NCI-H1092 (cell line): ENCODE measurements around the gene PRSS53.
"Not testable (repeated sequence)": the region's sequence is repeated elsewhere in the genome, so short reads cannot be mapped to it uniquely, and the experiment has no call there.

ENCODE experiments used
- DNase-seq: peaks from one replicate; lab custom pipeline; 2025; lab: John Stamatoyannopoulos, UW

The PRSS53 gene

GRCh38 chr16:31088459-31089183 is at the start of gene PRSS53:
TSS of gene PRSS53 (minus strand) at chr16:31088943. CDS start at chr16:31088809, 134 bp downstream.
- no peak for DNase-seq

DNA sequence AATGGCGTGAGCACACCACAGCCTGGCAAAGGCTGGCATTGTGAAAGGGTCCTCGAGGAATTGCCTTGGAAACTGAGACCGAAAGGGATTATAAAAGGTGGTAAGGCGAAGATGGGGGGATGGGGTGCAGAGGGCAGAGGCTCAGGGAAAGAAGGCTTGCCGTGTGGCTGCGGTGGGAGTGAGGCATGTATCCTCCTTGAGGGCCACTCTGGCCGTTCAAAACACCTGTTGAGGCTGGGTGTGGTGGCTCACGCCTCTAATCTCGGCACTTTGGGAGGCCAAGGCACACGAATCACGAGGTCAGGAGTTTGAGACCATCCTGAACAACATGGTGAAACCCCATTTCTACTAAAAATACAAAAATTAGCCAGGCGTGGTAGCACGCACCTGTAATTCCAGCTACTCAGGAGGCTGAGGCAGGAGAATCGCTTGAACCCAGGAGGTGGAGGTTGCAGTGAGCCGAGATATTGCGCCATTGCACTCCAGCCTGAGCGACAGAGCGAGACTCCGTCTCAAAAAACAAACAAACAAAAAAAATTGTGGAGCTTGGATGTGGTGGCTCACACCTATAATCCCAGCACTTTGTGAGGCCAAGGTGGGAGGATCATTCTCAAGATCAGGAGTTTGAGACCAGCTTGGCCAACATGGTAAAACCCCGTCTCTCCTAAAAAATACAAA is 48.2 kb upstream of the PRSS53 start:
- DNase-seq: not testable (repeated sequence)

DNA sequence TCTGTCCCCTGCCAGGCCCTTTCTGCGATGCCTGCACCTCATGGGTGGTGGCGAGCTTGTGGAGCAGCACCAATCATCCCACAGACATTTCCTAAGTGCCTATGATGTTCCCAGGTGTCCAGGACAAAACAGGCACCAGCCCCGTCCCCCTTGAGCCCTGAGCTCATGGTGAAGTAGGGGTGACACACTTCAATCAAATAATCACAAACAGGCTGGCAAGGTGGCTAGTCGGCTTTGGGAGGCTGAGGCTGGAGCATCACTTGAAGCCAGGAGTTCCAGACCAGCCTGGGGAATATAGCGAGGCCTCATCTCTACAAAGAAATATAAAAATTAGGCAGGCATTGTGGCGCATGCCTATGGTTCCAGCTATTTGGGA is 47.5 kb upstream of the PRSS53 start:
- no peak for DNase-seq

DNA sequence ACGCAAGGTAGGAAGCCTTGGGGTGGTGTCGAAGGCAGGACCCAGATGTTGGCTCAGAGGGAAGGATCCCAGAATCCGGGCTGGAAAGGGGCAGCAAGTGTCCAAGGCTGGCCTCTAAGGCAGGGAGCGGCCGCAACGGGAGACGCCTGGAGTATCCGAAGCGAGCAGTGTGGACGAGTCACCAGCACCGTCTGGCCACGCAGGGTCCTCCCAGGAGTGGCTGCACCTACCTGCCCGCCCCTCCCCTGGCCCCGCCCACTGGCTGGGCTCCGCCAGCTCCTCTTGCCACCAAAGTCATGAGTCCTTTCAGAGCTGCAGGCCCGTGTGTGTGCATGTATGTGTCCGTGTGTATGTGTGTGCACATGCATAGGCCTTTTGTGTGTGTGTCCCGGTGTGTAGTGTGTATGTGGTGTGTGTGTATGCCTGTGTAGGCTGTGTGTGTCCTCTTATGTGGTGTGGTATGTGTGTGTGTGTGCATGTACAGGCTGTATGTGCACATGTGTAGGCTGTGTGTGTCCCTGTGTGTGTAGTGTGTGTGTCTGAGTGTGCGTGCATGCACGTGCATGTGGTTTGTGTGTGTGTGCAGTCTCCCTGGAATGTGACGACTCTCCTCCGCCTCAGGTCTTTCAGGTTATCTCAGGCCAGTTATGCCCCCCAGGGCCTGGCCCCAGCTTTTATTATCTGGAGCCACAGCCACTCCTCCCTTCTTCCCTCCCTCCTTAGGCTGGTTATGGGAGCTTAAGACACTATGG is 47.0 kb upstream of the PRSS53 start, which contains the start of gene PRSS8:
PRSS8 (minus strand) TSS at position 193 of the 752 bp plus-strand sequence. CDS start 229 bp downstream, outside the sequence.
- DNase-seq: no peak

DNA sequence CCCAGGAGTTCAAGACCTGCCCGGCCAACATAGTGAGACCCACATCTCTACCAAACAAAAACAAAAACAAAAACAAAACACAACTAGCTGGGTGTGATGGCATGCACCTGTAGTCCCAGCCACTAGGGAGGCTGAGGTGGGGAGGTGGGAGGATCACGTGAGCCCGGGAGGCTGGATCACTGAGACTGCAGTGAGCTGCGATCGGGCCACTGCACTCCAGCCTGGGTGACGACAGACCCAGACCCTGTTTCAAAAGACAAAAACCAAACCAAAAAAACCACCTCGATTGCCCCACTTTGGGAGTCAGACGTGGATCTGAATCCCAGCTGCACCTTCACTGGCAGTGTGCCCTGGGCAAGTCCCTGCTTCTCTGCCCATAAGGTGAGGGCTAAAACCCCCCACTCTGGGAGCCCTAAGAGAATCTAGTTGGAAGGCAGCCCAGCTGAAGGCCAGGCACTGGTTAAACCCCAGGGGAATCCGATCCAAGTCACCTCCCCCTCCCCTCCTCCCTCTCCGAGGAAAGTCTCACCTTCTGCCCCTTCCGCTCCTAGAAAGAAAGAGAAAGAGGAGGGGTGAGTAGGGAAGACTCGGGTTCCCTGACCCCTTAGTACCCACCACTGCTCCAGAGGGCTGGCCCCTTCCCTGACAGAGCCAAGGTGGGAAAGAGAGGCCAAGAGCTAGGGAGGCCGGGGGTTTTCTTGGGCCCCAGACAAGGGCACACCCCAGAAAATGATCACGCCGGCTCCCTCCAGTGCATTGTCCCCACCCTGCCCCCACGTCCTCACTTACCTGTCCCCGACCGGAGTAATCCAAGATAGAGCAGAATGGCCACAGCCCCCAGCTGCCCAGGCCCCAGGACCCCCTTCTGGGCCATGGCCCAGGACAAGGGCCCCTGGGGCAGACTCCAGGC is 46.1 kb upstream of the PRSS53 start:
- DNase-seq: peak; percentile 39

DNA sequence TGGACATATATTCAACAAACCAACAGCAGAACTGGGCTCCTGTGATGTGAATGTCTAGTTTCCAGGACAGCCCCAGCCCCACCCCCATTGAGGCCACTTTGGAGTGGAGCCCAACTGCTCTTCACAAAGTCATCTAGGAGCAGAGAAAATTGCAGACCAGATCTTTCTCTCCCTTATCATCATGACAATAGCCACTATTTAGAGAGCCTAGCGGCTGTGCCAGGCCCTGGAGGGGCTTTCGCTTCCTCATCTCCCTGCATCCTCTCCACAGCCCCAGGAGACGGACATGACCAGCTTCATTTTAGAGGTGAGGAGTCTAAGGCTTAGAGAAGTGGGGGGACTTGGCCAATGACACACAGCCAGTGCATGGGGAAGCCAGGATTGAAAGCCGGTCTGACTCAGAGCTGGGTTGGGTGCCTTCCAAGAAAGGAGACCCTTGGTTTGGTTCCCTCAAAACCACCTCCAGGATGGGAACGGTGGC is 45.4 kb upstream of the PRSS53 start:
- DNase-seq: no peak

GRCh38 chr16:31133046-31133501 is 44.3 kb upstream of the PRSS53 start:
- DNase-seq: no peak

GRCh38 chr16:31132303-31132979 is 43.7 kb upstream of the PRSS53 start:
- no peak for DNase-seq

DNA sequence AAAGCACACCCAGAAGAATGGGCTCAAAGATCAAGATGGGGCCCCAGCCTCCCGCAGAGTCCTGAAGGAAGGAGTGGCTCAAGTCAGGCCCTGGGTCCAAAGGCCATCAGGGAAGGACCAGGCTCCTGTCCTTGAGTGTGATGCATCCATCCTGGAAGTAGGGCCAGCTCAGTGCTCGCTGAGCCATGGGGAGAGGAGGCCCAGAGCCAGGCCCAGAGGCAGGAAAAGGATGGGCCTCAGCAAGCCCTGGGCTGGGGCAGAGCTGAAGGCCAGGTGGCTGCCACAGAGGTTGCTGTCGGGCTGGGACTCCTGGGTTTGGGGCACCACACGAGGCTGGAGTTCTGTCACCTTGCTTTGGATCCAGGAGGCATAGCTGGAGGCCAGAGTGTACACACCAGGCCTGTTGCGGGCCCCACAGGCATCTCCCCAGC is 43.1 kb upstream of the PRSS53 start:
- no peak for DNase-seq

- DNase-seq: no peak
These were observed 42.7 kb upstream of the PRSS53 start for GRCh38 chr16:31131416-31131815.

DNA sequence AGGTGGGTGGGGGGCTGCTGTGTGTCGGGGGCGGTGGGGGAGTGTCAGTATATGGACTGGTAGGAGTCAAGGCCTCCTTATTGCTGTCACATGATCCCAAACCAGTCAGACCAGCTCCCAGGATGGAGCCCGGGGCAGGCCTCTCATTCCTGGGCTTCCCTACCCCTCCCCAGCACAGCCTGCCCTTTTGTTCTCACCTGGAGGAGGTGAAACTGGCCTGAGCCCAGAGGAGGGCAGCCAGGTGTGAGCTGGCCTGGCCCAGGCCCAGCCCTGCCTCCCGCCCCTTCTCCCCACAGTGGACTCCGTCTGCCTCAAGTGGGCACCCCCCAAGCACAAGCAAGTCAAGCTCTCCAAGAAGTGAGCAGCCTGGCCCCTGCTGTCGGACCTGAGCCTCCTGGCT is 42.2 kb upstream of the PRSS53 start:
- DNase-seq: no peak

DNA sequence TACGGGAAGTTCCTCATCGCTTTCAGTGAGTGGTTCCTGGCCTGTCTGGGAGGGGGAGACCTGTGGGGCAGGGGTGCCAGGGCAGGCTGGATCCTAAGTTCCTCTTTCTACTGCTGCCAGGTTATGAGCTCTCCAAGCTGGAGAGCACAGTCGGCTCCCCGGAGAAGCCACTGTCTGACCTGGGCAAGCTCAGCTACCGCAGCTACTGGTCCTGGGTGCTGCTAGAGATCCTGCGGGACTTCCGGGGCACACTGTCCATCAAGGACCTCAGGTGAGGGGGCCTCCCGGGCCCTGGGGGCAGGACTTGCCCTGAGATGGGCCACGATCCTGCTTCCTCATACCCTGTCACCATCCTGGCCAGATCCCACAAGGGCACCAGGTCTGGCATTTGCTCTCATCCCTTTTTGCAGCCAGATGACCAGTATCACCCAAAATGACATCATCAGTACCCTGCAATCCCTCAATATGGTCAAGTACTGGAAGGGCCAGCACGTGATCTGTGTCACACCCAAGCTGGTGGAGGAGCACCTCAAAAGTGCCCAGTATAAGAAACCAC is 41.7 kb upstream of the PRSS53 start:
- no peak for DNase-seq

DNA sequence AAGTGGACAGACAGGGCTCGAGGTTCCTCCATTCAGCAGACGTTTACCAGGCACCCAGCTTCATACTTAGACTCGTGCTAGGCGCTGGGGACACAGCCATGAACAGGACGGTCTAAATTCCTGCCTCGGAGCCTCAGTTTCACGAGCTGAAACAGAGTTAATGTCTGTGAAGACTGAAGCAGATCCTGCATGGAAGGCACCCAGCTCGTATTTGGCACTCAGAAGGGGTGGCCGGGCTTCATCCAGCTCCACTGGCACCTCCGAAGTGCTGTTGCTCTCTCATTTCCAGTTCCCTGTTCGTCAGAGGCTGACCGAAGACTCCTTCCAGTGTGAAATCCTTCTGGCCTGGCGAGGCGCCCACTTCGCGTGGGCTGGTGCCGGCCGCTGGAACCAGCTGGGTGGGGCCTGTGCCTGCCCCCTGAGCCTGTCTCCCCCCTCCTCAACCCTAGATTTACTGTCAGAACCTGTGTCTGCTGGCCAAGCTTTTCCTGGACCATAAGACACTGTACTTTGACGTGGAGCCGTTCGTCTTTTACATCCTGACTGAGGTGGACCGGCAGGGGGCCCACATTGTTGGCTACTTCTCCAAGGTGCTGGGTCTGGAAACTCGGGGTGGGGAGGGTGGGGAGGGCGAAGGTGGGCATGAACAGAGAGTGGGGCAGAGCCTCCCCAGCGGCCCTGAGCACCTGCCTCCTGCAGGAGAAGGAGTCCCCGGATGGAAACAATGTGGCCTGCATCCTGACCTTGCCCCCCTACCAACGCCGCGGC is 41.0 kb upstream of the PRSS53 start:
- no peak for DNase-seq

DNA sequence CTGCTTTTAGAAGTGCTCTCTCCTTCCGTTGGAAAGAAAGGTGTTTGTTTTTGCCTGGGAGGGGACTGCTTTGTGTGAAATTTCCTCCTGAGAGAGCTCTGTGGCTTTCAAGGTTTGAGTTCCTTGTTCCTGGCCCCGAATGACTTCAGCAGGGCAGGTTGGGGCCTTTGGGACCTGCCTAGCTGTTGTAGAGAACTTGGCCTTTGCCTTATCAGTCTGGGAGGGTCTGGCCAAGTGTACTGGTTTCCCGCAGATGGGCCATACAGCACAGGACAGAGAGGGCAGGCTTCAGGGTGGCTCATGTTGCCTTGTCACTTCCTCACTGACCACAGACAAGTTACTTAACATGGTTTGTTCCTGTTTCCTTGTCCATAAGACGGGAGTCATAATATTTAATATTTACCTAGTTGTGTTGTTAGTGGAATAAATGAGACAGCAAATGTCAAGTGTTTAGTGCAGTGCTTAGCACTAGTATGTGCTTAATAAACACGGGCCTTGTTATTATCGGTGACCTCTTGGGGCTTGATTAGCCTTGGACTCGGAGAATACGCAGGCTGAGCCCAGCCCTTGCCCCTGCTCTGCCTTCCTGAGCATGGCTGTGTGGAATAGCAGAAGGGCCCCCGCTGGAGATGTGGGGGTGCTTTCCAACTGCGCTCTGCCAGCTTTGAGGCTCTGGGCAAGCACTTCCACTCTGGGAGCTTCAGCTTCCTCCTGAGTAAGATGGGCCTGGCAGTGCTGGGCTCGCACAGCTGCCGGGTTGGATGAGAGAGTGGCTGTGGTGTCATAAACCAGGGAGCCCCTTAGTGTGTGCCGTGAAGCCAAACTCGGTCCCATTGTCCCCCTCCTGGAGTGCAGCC is 40.2 kb upstream of the PRSS53 start:
- no peak for DNase-seq

- no peak for DNase-seq
These were observed 38.4 kb upstream of the PRSS53 start for GRCh38 chr16:31127182-31127581.

- no peak for DNase-seq
These were observed 37.1 kb upstream of the PRSS53 start for GRCh38 chr16:31125844-31126243.

- DNase-seq: no peak
These were observed 31.4 kb upstream of the PRSS53 start for GRCh38 chr16:31120129-31120528.

DNA sequence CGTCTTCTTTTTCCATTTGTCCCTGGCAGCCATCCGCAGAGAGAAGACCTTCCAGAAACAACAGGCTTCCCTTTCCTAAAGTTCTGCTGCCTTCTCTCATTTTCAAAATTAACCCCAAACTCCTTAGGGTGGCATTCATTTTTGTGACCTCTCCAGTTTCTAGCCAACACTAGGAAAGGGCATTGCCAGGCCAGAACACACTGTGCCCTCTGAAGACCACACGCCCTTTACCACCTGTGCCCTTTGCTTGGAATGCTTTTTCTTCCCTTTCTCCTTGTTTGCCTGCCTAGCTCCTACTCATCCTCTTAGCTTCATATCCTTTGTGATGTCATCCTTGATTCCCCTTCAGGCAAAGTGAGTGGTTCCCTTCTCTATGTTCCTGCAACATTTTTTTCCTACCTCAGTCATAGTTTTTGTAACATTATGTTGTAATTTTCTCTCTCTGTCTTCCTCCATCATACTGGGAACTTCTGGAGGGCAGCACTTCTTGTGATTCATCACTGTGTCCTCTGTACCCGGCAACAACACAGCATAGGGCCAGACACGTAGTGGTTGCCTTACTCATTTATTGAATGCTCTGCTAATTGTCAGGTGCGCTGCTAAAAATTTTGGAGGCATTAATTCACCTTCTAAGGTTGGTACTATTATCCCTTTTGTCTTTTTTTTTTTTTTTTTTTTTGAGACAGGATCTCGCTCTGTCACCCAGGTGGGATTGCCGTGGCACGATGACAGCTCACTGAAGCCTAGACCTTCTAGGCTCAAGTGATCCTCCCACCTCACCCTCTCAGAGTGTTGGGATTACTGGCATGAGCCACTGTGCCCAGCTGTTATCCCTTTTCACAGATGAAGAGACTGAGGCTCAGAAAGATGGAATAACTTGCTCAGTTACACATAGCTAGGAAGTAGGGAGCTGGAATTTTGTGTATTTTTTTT is 29.7 kb upstream of the PRSS53 start:
- no peak for DNase-seq
